HFF-Myc (cell line): Measurements from ENCODE around the gene PACRG.

Source experiments
- DNase-seq: peaks from one replicate; pipeline ENCODE4 v3.0.0-alpha.2; 2011; ENCODE audit warnings: low read depth; ENCODE audit errors: extremely low read depth
- H3K4me3 ChIP-seq: replicated peaks from 2 replicates; pipeline ENCODE4 v1.5.1; 2011; ENCODE audit warnings: low read depth, mild to moderate bottlenecking, control low read depth, low read length
- TF ChIP-seq, protein P1 (sequence below): IDR thresholded peaks from 2 replicates; pipeline ENCODE4 v1.5.1; 2012; ENCODE audit warnings: mild to moderate bottlenecking, low read depth, low read length, control low read depth; ENCODE audit errors: missing control alignments

PACRG gene

DNA sequence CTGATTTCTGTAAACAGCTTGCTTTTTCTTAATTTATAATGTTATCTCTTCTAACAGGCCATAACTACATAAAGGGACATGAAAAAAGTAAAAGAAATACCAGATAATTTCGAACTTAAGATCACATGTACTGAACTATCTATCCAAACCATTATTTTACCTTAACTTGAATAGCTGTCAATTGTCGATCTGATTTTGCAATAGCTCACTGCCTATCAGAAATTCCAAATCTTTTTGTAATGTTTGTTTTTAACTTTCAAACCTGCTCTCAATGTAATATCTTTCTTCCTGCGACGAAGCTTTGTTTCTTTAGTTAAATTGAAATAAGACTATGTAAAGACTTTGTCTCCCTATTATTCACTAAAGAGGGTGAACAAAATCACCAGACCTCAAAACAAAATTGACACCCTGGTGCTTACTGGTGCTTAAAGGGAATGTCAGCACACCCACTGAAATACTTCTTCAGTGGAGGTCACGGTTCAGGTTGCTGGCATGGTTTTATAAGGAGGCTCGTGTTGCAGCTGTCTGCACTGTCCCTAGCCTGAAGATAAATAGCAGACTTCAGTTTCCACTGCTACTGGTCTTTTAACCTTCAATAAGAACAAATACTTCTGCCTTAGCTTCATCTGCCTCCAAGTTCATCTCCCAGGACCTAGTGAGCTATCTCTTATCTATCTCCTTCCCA, 569.2 kb downstream of the PACRG start:
- H3K4me3 ChIP-seq = no peak overlapping the region
- no peak for DNase-seq
- TF ChIP-seq, protein P1, sequence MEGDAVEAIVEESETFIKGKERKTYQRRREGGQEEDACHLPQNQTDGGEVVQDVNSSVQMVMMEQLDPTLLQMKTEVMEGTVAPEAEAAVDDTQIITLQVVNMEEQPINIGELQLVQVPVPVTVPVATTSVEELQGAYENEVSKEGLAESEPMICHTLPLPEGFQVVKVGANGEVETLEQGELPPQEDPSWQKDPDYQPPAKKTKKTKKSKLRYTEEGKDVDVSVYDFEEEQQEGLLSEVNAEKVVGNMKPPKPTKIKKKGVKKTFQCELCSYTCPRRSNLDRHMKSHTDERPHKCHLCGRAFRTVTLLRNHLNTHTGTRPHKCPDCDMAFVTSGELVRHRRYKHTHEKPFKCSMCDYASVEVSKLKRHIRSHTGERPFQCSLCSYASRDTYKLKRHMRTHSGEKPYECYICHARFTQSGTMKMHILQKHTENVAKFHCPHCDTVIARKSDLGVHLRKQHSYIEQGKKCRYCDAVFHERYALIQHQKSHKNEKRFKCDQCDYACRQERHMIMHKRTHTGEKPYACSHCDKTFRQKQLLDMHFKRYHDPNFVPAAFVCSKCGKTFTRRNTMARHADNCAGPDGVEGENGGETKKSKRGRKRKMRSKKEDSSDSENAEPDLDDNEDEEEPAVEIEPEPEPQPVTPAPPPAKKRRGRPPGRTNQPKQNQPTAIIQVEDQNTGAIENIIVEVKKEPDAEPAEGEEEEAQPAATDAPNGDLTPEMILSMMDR = no peak

DNA sequence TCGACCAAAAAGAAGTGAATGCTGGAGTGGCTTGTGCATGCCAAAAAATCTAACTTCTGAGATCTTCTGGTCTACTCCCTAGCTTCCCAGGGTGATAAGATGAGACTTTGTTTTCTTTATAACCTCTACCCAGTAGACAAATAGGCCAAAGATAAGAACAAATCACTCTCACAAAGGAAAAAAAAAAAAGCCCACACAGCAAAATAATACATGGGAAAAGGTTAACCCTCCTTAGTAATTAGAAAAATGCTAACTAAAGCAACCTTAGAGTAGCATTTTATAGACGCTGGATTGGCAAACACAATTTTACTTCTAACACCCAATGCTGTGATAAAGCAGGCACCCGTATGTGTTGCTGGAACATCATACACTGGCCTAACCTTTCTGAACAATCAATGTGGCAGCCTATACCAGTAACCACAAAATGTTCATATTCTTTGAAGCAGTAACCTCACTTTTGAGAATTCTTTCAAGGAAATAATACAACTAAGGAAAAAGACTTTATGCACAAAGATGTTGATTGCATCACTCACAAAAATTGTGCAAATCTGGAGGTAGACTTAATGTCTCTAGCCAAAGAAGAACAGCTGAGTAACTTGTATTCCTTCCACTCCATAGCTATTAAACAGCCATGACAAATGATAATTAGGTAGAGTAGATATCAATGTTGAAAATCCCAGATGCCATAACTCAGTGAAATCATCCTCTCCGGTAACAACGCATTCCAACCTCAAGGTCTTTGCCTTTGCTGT, 570.5 kb downstream of the PACRG start:
- DNase-seq = no peak
- H3K4me3 ChIP-seq = no peak overlapping the region
- TF ChIP-seq, protein P1 = no peak

DNA sequence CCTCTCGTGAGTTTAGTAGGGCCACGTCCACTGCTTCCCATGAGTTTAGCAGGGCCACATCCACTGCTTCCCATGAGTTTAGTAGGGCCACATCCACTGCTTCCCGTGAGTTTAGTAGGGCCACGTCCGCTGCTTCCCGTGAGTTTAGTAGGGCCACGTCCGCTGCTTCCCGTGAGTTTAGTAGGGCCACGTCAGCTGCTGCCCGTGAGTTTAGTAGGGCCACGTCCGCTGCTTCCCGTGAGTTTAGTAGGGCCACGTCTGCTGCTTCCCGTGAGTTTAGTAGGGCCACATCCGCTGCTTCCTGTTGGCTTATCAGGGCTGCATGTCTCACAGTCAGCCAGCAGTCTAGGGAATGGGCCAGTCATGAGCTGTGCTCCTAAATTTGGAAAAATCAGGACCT, 573.1 kb downstream of the PACRG start:
- DNase-seq = no peak
- no peak overlapping the region for H3K4me3 ChIP-seq
- TF ChIP-seq, protein P1 = no peak

DNA sequence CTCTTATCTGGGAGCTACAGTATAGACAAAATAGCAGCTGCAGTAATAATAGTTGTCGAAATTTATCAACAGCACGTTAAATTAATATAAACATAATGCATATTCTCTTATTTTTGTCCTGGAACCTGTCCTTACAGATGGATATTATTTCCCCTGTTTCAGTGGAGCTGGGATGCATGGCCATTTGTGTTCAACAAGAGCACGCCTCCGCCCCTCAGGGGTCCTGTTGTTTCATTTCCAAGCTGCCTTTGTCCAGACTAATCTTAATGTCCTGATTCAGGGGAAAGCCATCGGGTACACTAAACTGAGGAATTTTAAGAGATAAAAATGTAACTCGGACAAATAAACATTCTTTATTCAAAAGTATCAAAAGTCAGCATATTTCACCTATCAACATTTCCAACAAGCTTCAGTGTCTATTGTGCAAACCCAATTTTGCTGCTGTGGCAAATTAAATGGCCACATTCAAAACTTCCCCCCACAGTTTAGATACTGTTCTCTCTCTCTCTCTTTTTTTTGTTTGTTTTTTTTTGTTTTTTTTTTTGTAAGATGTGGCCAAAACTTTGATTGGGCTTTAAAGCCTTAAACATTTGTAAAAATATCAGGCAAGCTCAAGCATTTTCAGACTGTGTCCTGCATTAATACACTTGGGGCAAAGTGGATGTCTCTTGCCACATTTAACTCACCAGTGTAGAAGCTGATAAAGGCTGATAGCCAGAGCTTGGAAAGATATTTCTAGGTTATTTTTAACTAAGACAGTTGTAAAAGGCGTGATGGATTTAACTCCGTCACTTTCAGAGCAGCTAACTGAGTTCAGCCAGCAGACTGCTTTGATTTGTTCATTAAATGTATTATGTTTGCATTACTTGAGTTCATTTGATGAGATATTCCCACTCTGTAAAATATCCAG, 574.2 kb downstream of the PACRG start:
- TF ChIP-seq, protein P1 = no peak
- no peak overlapping the region for H3K4me3 ChIP-seq
- DNase-seq = no peak

DNA sequence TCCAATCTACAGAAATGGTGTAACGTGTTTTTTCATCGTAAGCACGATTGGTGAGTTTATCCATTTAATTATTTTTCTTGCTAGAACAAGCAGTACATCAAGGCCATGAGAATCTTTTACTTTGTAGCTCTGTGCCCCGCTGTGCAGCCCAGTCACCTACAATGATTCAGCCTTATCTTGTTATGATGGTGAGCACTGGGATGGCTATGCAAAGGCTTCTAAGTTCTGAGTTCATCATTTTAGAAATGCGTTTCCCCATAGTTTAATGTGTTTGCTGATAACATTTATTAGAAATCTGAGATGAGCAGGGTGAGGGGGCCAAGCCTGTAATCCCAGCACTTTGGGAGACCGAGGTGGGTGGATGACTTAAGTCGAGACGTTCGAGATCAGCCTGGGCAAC, 575.0 kb downstream of the PACRG start:
- TF ChIP-seq, protein P1 = no peak
- H3K4me3 ChIP-seq = no peak overlapping the region
- no peak for DNase-seq

DNA sequence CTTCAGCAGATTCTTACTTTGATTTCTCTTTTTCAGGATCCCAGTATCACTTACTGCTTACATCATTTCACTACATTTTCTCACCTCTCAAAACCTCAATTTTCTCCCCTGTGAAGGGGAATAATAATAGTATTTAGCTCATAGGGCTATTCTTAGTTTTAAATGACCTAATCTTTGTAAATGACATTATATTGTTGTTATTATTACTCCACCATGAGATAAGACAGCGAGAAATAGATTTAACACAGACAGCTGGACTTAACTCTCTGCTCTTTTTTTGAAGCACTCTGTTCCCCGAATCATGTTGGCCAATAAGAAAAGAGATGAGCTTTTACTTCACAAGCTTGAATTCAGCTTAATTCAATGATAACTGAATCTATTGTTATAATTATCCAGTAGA, 578.2 kb downstream of the PACRG start:
- TF ChIP-seq, protein P1 = no peak
- H3K4me3 ChIP-seq = no peak overlapping the region
- no peak for DNase-seq
